Psoas muscle (tissue), 8 donors: ENCODE results near the gene TMEM120A. TPM values are rescaled to one million over a fixed set of nuclear protein-coding genes. Genes with fewer than 3 reads are reported as not detected.

Source experiments
- ATAC-seq, 4 donors: fragments of 200-7000 bp; cut with Tn5 transposase; one replicate each; pipeline ENCODE4 v1.9.1; 2020; ENCODE audit warnings: moderate library complexity in 3 of 4, mild to moderate bottlenecking in 2 of 4
- DNase-seq, 2 donors: peaks; one replicate each; pipeline ENCODE4 v3.0.0-alpha.2; 2020
- H3K27ac ChIP-seq: fragments of 200-600 bp; one replicate; pipeline ENCODE4 v1.8.0; 2022
- H3K27me3 ChIP-seq, 3 donors: fragments of 200-600 bp in 1 of 3; one replicate each; pipeline versions ENCODE4 v1.6.1 to v1.8.0; 2013 to 2022; ENCODE audit warnings: low read length in 2 of 3, mild to moderate bottlenecking in 2 of 3, moderate library complexity in 1 of 3; ENCODE audit not compliant: insufficient read depth in 3 of 3
- H3K36me3 ChIP-seq, 2 donors: fragments of 200-600 bp in 1 of 2; one replicate each; pipeline versions ENCODE4 v1.6.1 to v1.8.0; 2013 to 2022; ENCODE audit warnings: low read depth in 1 of 2, mild to moderate bottlenecking in 1 of 2, moderate library complexity in 1 of 2; ENCODE audit not compliant: insufficient read depth in 1 of 2
- H3K4me1 ChIP-seq: fragments of 200-600 bp; one replicate; pipeline ENCODE4 v1.8.0; 2022
- H3K4me3 ChIP-seq: fragments of 200-600 bp; one replicate; pipeline ENCODE4 v1.8.0; 2022; ENCODE audit warnings: mild to moderate bottlenecking
- H3K9me3 ChIP-seq: fragments of 200-600 bp; one replicate; pipeline ENCODE4 v1.8.0; 2022
- WGBS, 3 donors: extraction: QIAGEN DNeasy Blood & Tissue Kit; methylation state at CpG; one replicate each; pipeline versions ENCODE4 v1.1.6 to v1.1.7; 2013; 5-methylcytosine and 5-hydroxymethylcytosine counted together
- intact Hi-C, 2 donors: fragments of 100-400 bp; cut with DNase I; formaldehyde crosslinking; loops; one replicate each; pipeline versions ENCODE4 v1.11.0 to v1.14.2; 2022
- polyA plus RNA-seq, 3 donors: library from polyadenylated mRNA; stranded (reverse); fragments of 200-250 nt; gene quantifications; one replicate each; pipeline ENCODE4 v1.2.3, GENCODE V29; 2013
- total RNA-seq, 4 donors: library from RNA; stranded (reverse); fragmentation: NEBNext Ultra II Directional in 2 of 4; extraction: Animal tissue kit (Norgen Biotek cat#: 25700) in 2 of 4; gene quantifications; one replicate each; pipeline versions ENCODE4 v1.2.1 to v1.2.4, GENCODE V29; 2021 to 2023
- TF ChIP-seq, protein P1 (sequence below): fragments of 200-600 bp; IDR thresholded peaks from one replicate; pipeline ENCODE4 v1.8.0; 2022; ENCODE audit warnings: antibody characterized with exemption
- donor health status: healthy with polysubstance abuse.
- donor health status: DM: no; HTN: no; CAD: no; lungs with moderate emphysema.
- donor health status: Bipolar disorder and iron deficiency.
- donor health status: healthy.
- donor health status: DM: yes; HTN: yes; CAD: no.
- donor health status: DM: no; HTN: no; CAD: no.
- donor health status: DM: no; HTN: no; CAD: no.
- donor health status: DM: yes; HTN: yes; CAD: no.

Gene TMEM120A
- total and polyA plus RNA-seq, 7 donors: 70.1 to 185 (median 103) TPM

DNA sequence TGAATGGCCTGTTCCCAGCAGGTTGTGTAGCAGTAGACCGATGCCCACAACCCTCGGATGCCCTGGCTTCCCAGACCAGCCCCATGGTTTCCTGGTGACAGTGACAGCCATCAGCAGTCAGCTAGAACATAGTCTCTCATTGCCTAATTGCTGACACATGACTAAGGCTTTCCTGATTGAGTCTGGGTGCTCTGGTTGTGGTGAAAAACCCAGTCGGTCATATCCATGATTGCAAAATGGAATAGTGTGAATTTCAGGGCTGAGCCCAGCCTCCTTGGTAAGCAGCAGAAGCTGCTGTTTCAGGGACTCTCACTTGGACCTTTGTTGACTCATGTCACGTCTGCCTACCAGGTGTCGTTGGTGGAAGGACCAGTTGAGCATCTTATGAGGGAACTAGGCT lies 42.9 kb downstream of the TMEM120A start:
- peak overlapping the region; percentile 88 for H3K27ac ChIP-seq
- TF ChIP-seq, protein P1, sequence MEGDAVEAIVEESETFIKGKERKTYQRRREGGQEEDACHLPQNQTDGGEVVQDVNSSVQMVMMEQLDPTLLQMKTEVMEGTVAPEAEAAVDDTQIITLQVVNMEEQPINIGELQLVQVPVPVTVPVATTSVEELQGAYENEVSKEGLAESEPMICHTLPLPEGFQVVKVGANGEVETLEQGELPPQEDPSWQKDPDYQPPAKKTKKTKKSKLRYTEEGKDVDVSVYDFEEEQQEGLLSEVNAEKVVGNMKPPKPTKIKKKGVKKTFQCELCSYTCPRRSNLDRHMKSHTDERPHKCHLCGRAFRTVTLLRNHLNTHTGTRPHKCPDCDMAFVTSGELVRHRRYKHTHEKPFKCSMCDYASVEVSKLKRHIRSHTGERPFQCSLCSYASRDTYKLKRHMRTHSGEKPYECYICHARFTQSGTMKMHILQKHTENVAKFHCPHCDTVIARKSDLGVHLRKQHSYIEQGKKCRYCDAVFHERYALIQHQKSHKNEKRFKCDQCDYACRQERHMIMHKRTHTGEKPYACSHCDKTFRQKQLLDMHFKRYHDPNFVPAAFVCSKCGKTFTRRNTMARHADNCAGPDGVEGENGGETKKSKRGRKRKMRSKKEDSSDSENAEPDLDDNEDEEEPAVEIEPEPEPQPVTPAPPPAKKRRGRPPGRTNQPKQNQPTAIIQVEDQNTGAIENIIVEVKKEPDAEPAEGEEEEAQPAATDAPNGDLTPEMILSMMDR: no peak
- DNase-seq (peak; percentile 69 to 72), ATAC-seq (peak; percentile 78 to 86 (median 82))
- peaks cover 4 to 14% of the 10 kb centered on the region in 2 donors for H3K36me3 ChIP-seq
- no peaks in the 10 kb centered on the region for H3K9me3 ChIP-seq
- no peaks in the 10 kb centered on the region for H3K27me3 ChIP-seq
- H3K4me1 ChIP-seq: peaks cover 64% of the 10 kb centered on the region
- no peak overlapping the region for H3K4me3 ChIP-seq
- intact Hi-C loops: loop anchor here in 1 of 2 donors (10.0 kb wide), 1 partner anchor 53 kb away; no protein-coding TSS in a partner anchor
- 69 to 78% (median 75%) methylated on average over 5 of the region's 5 CpGs for WGBS, 3 donors

- intact Hi-C loops: loop anchor here in 1 of 2 donors (10.0 kb wide), 1 partner anchor 55 kb away; no protein-coding TSS in a partner anchor
Observed at GRCh38 chr7:75950111-75950681, 44.2 kb downstream of the TMEM120A start.

GRCh38 chr7:75948179-75948578 lies 46.2 kb downstream of the TMEM120A start:
- DNase-seq (peak in 1 of 2 donors; percentile 41), ATAC-seq (peak in 2 of 4 donors; percentile 14)
- Histone ChIP-seq H3K27me3 (no peaks in the 10 kb centered on the region), H3K4me3 (no peak overlapping the region), H3K9me3 (no peaks in the 10 kb centered on the region), H3K36me3 (peaks cover 0 to 4% of the 10 kb centered on the region in 2 donors), H3K4me1 (peaks cover 70% of the 10 kb centered on the region), H3K27ac (peak overlapping the region; percentile 88)
- intact Hi-C loops: no loop called here
- TF ChIP-seq, protein P1: no peak
- WGBS, 3 donors: 24 to 49% (median 25%) methylated on average over 9 of the region's 9 CpGs

More at GRCh38 chr7:75950111-75950681, 44.2 kb downstream of the TMEM120A start:
- Histone ChIP-seq H3K9me3 (no peaks in the 10 kb centered on the region), H3K36me3 (peaks cover 4 to 14% of the 10 kb centered on the region in 2 donors), H3K27me3 (no peaks in the 10 kb centered on the region), H3K27ac (peak overlapping the region; percentile 88), H3K4me1 (peaks cover 63% of the 10 kb centered on the region), H3K4me3 (no peak overlapping the region)
- TF ChIP-seq, protein P1: peak; percentile 30
- DNase-seq (peak in 1 of 2 donors; percentile 69), ATAC-seq (peak; percentile 70 to 79 (median 72))
- WGBS, 3 donors: 34 to 50% (median 42%) methylated on average over 15 of the region's 15 CpGs

GRCh38 chr7:75946207-75946855 lies 48.1 kb downstream of the TMEM120A start:
- no peak overlapping the region for H3K4me3 ChIP-seq
- peaks cover 0 to 4% of the 10 kb centered on the region in 2 donors for H3K36me3 ChIP-seq
- TF ChIP-seq, protein P1: no peak
- intact Hi-C loops: no loop called here
- H3K9me3 ChIP-seq: no peaks in the 10 kb centered on the region
- WGBS, 3 donors: 78 to 81% (median 79%) methylated on average over 8 of the region's 8 CpGs
- H3K27ac ChIP-seq: peak overlapping the region; percentile 7
- H3K4me1 ChIP-seq: peaks cover 66% of the 10 kb centered on the region
- ATAC-seq: peak in 1 of 4 donors; percentile 30
- DNase-seq: no peak
- no peaks in the 10 kb centered on the region for H3K27me3 ChIP-seq
